Stimulated activated CD4-positive, alpha-beta T cell treated with anti-CD3 and anti-CD28 coated beads, Interleukin-1b, Interleukin-23, amount 100 ng/mL, for 1 hour (primary cell): ENCODE data around the gene CAPZA2.
"Not testable (repeated sequence)": the region's sequence is repeated elsewhere in the genome, so short reads cannot be mapped to it uniquely, and the experiment has no call there.

Experiments
- DNase-seq, 2 donors: peaks; one replicate each; pipeline ENCODE4 v3.0.0-alpha.2; 2020; ENCODE audit warnings: low read depth in 2 of 2

CAPZA2 gene

DNA sequence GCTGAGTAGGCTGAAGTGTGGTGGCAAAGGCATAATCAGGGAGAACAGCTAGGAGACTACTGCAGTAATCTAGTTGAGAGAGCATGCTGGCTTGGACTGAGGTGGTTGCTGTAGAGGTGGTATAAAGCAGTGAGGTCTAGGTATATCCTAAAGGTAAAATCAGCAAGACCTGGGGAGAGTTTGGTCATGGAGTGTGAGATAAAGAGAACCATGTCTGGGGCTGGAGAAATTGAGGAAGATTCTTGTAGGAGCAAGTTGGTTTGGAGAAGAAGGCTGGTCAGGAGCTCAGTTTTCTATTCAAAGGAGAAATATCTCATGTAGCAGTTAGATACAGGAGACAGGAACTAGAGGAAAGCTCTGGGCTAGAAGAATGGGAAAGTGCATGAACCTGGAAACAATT, 58.0 kb downstream of the CAPZA2 start:
- no peak for DNase-seq

DNA sequence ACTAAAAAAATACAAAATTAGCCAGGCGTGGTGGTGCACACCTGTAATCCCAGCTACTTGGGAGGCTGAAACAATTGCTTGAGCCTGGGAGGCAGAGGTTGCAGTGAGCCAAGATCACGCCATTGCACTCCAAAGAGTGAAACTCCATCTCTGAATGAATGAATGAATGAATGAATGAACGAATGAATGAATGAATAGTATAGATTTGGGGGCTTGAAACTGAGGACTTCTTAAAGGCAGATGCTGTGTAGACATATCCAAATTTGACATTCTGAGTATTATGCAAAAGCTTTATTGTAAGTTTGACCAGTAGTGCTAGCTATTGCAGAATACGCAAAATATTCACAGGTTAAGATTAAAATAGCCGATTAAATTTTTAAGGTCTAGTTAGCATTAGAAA, 60.2 kb downstream of the CAPZA2 start:
- no peak for DNase-seq

DNA sequence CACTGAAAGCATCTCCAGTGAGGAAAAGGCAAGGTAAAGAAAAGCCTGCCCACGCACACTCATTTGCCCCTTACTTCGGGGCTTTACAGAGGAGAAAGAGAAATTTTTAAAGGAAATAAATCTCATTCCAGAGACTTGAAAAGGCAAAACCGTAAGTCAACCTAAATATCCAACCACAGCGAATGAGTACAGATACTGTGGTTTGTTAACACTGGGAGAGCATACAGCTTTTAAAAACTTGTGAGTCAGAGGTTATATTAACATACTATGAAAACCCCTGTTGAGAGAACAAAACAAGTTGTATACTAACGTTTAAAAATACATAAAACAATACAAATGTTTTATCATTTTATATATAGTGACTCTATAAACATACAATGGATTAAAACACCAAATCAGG, 62.4 kb downstream of the CAPZA2 start:
- DNase-seq, result no peak

DNA sequence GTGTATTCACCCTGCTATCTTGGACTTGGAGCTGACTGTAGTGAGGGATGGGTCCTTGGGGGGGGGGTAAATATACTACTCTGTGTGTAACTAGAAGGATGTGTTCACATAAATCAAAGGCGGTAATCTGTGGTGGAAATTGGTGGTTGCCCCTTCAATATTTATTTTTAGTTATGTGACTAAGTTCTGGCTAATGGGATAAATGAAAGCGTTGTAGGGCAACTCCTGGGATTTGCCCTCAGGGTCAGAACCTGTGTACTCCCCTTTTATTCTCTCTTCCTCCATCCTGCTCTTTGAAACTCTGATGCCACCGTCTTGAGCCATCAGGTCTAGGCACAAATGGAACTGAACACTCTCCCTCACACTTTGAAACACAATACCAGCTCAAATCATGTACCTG, 66.6 kb downstream of the CAPZA2 start:
- no peak for DNase-seq

DNA sequence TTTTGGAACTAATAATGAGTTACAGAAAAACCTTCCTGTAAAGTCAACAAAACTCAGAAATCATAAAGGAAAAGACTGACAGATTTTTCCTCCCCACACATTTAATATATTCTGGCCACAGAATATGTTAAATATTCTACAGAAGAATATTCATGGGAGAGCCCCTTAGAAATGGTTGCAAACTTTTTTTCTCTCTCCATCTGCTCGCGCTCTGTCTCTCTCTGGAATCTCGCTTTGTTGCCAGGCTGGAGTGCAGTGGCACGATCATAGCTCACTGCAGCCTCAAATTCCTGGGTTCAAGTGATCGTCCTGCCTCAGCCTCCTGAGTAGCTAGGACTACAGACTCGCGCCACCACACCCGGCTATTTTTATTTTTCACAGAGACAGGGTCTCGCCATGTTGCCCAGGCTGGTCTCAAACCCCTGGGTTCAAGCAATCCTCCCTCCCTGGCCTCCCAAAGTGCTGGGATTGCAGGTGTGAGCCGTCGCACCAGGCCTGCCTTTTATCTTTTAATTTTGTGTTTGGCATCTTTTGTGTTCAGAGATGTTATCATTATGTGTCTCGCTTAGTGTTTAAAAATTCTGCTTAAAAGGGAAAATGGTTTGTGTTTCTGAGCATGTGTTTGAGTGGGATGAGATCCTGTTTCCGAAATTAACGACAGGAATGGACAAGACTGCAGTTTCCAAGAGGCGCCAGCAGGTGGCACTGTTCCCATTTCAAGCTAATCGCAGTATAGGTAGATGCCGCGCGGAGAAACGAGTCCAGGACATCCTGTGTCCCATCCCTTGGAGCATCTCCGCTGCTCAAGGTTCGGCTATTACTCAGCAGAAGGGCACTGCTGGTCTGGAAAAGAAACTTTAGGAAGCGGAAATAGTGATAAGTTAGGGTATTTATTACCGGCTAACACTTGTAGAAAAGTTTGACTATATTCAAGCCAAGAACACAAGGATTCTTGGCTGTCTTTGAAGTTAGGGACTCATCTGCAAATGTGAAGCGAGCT, 67.8 kb downstream of the CAPZA2 start:
- peak; percentile 39 to 62 for DNase-seq

DNA sequence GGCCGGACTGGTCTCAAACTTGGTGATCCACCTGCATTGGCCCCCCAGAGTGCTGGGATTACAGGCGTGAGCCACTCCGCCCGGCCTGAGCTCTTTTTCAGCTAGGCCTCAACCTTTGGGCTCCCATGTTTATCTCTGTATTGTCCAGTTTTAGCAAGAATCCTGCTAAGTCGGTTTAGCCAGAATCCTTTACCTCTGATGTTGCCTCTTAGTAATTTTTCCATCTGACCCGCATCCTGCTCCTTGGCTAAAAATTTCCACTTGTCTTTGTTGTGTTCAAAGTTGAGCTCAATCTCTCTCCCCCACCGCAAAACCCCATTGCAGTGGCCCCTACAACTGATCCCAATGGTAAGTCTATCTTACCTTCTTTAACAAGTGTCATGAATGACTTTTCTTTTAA, 70.2 kb downstream of the CAPZA2 start:
- no peak for DNase-seq

DNA sequence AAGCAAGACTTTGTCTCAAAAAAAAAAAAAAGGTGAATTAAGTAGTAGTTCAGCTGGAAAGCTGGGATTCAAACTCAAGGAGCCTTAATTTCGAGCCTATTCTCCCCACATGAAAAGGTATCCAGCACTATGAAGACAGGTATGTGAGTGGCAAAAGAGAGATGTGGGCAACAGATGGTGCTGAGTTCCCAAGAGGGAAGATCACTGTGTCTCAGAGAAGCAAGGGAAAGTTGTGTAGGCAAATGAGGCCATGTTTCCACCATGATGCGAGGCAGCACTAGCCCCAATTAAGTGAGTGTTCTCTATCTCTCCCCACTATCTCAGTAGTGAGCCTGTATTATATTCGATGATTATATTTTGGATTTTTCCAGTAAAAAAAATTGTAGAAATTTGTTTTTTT, 71.1 kb downstream of the CAPZA2 start:
- no peak for DNase-seq

DNA sequence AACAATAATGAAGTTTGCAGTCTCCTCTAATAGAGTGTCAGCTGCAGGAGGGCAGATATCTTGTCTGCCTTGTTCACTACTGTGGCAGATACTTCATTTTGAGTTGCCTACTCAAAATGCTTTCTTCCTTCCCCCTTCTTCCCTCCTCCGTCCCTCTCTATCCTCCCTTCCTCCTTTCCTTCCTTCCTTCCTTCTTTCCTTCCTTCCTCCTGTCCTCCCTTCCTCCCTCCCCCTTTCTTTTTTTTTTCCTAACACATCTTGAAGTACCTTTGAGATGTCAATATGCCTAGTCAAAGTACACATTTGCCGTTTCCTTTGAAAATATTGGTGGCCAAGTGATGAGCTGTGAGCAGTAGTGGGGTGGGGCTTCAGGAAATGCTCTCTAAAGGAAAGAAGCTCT, 72.2 kb downstream of the CAPZA2 start:
- no peak for DNase-seq

DNA sequence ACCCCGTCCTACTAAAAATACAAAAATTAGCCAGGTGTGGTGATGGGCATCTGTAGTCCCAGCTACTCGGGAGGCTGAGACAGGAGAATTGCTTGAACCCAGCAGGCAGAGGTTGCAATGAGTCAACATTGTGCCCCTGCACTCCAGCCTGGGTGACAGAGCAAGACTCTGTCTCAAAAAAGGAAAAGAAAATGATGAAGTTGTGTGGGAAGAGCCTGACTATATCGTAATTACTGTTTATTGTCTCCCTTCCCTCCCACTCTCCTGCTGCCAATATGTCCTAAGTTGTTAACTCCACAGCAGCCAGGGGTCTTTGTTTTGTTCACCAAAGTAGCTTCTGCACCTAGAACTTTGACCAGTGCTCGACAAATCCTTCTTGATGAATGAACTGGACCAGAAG, 74.5 kb downstream of the CAPZA2 start:
- not testable (repeated sequence) for DNase-seq

DNA sequence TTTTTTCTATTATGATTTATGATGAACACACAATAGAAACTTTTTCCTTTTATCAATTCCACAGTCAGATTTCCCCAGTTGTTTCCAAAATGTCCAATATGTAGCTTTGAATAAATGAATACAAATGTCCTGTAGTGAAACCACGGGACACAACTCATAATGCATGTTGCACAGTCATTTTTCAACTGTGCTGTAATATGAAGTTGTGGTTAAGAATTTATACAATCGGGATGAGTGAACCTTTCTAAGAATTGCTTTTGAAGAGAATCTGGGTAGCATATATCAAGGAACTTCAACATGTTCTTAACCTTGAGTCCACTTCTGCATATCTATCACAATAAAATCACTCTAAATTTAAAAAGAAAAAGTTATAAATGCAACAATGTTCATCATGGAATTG, 76.3 kb downstream of the CAPZA2 start:
- no peak for DNase-seq

DNA sequence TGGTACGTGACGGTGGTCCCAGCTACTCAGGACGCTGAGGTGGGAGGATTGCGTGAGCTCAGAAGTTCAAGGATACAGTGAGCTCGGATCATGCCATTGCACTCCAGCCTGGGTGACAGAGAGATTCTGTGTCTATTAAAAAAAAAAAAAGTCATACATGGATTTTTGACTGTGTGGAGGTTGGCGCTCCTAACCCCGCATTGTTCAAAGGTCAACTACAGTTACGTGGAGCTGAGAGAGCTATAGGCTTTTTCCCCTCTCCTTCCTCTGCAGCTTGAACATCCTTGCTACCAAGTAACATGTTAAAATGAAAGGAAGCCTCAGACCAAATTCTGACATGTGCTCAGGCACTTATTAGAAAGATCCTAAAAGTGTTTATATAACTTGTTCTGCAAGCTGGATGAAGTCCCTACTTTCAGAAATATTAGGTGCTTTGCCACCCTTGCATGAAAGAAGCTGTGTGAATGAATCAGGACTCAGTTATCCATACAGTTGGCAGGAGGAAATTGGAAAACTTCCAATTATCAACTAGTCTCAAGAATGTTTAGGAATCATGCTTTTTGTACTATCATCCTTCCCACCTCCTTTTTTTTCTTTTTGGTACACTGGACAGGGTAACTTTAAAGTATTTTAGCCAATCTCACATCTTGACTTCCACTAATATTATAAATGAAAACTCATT, 78.4 kb downstream of the CAPZA2 start:
- DNase-seq, result no peak

DNA sequence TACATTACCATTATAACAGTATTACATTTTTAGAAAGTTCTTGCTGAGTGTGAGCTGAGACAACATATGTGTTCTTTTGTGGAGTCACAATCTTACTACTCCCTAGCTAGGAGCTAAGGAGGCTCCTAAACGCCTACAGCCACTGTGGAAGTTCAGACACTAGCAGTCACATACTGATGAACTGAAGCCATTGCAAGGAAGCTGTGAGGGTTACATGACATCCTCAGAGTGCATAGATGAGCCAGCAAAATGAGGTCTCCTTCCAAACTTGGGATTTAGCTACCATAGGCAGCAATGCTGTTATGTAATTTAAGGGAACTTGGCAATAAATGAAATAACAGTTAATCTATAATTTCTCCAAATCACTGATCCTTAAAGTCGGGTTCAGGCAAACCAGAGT, 80.1 kb downstream of the CAPZA2 start:
- DNase-seq, result no peak

DNA sequence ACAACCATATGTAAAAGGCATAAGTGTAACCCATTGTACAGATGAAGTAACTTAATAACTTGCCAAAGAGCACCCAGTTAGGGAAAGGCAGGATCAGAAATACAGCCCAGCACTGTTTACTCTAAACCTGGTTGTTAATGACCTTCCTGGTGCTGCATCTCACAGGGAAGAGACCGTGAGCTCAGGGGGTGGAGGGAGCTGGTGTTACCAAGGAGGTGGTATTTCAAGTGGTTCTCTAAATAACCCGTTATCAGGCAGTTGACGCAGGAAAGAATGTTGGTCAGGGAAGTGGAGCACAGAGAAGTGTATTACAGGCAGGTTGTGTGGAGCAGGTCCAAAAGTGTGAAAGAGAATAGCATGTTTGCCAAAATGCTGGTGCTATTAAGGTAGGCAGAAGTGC, 86.5 kb downstream of the CAPZA2 start:
- no peak for DNase-seq

DNA sequence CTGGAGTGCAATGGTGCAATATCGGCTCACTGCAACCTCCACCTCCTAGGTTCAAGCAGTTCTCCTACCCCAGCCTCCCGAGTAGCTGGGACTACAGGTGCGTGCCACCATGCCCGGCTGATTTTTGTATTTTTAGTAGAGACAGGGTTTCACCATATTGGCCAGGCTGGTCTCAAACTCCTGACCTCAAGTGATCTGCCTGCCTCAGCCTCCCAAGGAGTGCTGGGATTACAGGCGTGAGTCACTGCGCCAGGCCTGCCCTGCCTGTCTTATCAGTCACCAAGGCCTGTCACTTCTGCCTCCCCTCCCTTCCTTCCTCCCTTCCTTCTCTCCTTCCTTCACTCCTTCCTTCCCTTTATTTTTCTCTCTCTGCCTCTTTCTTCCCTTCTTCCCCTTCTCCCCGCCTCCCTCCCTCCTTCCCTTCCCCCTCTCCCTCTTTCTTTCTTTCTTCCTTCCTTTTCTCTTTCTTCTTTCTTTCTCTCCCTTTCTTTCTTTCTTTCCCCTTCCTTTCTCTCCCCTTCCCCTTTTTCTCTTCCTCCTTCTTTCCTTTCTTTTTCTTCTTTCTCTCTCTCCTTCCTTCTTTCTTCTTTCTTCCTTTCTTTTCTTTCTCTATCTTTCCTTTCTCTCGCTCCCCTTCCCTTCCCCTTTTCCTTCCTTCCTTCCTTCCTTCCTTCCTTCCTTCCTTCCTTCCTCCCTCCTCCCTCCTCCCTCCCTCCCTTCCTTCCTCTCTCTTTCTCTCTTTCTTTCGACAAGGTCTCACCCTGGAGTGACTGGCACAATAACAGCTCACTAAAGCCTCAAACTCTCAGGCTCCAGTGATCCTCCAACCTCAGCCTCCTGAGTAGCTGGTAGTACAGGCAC, 87.8 kb downstream of the CAPZA2 start:
- DNase-seq, result no peak

DNA sequence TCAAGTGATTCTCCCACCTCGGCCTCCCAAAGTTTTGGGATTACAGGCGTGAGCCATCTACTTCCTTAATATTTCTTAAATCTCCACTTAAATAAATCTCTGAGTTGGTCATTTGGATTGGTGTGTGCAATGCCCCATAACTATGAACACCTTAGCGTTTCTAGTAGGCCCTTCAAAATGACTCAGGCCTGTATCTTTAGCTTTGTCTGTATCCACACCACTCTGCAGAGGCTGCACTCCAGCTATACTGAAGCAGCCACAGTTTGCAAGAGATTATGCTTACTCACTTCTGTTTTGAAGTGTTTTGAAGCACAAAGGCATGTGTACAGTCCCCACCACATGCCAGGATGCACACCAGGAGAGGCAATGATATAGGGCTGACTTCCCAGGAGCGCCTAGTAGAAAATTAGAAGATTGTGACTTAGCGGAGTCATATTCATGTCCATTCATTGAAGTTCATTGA, 88.5 kb downstream of the CAPZA2 start:
- no peak for DNase-seq

DNA sequence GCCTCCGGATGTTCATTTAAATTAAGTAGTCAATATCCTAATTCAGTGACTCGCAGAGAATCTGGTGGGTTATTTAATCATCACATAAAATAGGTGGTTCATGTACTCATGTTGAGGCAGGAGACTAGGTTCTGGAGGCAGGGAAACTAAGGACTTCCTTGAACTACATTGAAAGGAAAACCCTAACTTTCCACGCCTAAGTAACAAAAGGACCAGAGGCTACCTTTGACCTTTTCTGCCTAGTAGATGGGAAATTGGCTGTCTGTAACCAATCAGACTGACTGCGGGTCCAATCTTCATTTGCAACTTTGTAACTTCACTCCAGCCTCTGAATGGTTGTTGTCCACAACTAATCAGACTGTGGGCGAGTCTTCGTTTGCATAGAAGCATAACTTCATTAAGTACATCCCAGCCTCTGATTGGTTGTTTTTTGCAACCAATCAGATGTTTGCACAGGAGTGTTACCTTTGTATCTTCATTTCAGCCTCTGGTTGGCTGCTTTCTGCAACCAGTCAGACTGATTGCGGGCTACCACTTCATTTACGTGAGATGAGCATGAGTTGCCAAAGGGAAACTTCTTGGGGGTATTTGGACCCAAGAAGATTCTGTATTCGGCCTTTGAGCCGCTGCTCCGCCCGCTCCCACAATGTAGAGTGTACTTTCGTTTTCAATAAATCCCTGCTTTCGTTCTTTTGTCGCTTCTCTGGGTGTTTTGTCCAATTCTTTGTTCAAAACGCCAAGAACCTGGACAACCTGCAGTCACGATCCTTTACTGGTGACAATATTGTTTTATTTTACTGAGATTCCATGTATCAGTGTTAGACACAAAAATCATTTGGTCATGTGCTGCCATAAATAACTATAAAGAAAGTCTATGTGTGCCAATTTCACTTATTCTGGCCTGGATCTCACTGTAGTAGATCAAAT, 89.2 kb downstream of the CAPZA2 start:
- no peak for DNase-seq

DNA sequence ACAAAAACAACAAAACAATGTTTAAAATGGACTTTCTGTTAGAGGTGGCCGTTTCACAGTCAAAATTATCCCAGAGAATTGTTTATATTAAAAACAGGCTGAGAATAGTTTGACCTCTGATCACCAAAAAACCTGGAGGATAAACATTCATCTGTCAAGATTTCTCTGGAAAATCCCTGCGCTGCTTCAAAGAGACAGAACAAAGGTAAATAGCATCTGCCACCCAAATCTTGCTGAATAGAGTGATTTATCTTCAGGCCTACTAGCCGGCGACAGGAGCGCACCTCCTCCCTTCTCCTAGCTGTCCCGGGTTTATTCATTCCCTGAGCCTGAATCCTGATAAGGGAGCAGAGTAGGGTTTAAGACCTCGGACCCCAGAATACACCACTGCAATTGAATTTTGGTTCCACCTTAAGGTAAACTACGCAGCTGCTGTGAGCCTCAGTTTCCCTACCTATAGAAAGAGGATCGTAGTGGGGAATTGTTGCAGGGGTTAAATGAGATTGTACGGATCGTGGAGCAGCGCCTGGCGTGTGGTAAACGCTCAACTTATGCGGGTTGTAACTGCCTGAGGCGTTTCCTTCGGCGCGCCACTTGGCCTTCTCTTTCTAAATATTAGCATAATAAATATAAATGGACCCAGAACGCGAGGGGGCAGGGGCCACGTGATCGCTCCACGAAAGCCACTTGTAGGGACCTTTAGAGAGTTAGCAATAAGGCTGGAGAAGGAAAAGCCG, 90.4 kb downstream of the CAPZA2 start:
- no peak for DNase-seq

DNA sequence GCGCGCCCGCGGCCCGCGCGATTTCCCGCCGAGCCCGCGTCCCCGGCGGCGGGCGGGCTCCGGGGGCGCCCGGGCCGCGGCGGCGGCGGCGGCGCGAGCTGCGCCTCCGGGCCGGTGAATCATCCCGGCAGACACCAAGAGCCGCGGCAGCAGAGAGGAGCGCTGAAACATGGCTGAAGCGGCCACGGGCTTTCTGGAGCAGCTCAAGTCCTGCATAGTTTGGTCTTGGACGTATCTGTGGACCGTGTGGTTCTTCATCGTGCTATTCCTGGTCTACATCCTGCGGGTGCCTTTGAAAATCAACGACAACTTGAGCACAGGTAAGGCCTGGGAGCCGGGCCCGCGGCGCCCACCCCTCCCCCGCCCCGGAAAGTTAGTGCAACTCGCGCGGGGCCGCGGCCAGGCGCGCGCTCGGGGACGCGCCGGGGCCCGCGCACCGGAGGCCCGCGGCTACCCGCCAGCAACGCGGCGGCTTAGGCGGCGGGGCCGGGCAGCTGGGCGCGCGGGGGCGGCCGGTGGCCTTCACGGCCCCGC, 91.1 kb downstream of the CAPZA2 start, which contains the start of gene ST7:
ST7 (plus strand) TSS at position 130 of the 534 bp plus-strand sequence; CDS start at position 170, 40 bp downstream.
- peak; percentile 9 to 33 for DNase-seq

DNA sequence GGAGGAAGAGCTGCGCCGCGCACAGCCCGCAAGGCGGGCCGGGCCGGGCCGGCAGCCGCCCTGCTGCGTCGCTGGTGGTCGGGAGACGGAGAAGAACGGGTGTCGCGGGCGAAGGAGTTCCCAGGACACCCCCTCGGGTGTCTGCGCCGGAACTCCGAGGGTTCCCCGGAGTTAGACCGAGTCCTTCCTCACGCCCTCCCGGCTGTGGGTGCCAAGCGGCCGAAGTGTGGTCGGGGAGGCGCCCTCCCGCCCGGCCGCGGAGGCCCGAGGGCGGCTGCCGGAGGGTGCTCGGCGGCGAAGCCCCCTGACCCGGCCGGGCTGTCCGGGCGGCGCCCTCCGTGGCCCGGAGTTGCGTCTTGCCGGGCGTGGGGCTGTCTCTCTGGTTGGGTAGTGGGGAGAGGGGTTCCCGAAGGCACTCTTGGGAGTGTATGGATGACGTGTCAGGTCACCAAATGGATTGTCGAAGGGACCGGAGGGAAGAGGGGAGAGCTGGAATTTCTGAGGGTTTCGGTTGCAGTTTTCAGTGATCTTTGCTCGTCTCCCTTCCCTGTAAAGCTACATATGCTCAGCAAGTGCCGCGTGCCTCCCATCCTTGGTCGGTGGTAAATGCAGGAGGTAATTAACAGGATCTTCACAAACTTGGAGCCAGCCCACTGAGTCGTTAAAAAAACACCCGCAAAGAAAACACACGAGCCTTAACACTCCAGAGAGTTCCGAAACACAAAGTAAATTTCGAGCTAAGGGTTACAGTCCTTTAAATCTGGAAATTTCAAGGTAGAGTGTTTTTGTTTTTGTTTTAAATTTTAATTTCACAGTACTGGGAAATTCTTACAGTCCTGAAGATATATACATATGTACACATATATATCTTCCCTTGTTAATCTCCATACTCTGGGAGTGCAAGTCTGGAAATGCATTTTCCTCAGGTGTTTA, 91.8 kb downstream of the CAPZA2 start:
- no peak for DNase-seq
